Fibroblast of lung (primary cell): ENCODE results near the gene SLC22A5. TPM values are rescaled to one million over a fixed set of nuclear protein-coding genes. Genes with fewer than 3 reads are reported as not detected.

Source experiments
- DNase-seq, 2 donors: peaks; one replicate each; pipeline versions ENCODE4 v3.0.0 to v3.0.0-alpha.2; 2010; ENCODE audit warnings: low read depth in 2 of 2
- H2AFZ ChIP-seq: 2 replicates; pipeline ENCODE4 v1.5.1; 2012; ENCODE audit warnings: low read length, control low read depth, inconsistent platforms
- H3K27ac ChIP-seq: 2 replicates; pipeline ENCODE4 v1.5.1; 2011; ENCODE audit warnings: low read length, control low read depth; ENCODE audit not compliant: insufficient read depth
- H3K27me3 ChIP-seq: 2 replicates; pipeline ENCODE4 v1.5.1; 2011; ENCODE audit warnings: mild to moderate bottlenecking, low read length; ENCODE audit not compliant: control insufficient read depth, insufficient read depth
- H3K36me3 ChIP-seq: 2 replicates; pipeline ENCODE4 v1.5.1; 2011; ENCODE audit warnings: low read length; ENCODE audit not compliant: control insufficient read depth, insufficient read depth
- H3K4me1 ChIP-seq: 2 replicates; pipeline ENCODE4 v1.5.1; 2011; ENCODE audit warnings: low read length; ENCODE audit not compliant: control insufficient read depth, insufficient read depth; ENCODE audit errors: extremely low read depth
- H3K4me2 ChIP-seq: 2 replicates; pipeline ENCODE4 v1.5.1; 2011; ENCODE audit warnings: low read length, control low read depth; ENCODE audit not compliant: insufficient read depth; ENCODE audit errors: extremely low read depth
- H3K4me3 ChIP-seq, 4 experiments: fragments of 200-600 bp in 1 of 4; sonication (generic) in 1 of 4; replicated peaks in 1 of 4; 2 replicates each; pipeline ENCODE4 v1.5.1; 2011 to 2016; ENCODE audit warnings: low read length in 4 of 4, low read depth in 3 of 4, mild to moderate bottlenecking in 3 of 4, control low read depth in 2 of 4, inconsistent platforms in 1 of 4, mixed read lengths in 1 of 4; ENCODE audit not compliant: insufficient read depth in 1 of 4; ENCODE audit errors: control extremely low read depth in 1 of 4
- H3K79me2 ChIP-seq: 2 replicates; pipeline ENCODE4 v1.5.1; 2012; ENCODE audit warnings: mild to moderate bottlenecking, low read length, inconsistent platforms; ENCODE audit not compliant: control insufficient read depth, insufficient read depth
- H3K9ac ChIP-seq: 2 replicates; pipeline ENCODE4 v1.5.1; 2011; ENCODE audit warnings: mild to moderate bottlenecking, low read length, control low read depth; ENCODE audit not compliant: insufficient read depth
- H3K9me3 ChIP-seq: 2 replicates; pipeline ENCODE4 v1.5.1; 2012; ENCODE audit warnings: low read depth, low read length; ENCODE audit not compliant: control insufficient read depth, insufficient read depth
- H4K20me1 ChIP-seq: 2 replicates; pipeline ENCODE4 v1.5.1; 2011; ENCODE audit warnings: low read length; ENCODE audit not compliant: control insufficient read depth, insufficient read depth; ENCODE audit errors: extremely low read depth
- CTCF ChIP-seq, 2 donors: IDR thresholded peaks in 1 of 2; conservative IDR thresholded peaks in 1 of 2; 1 replicate in 1 of 2; 2 replicates in 1 of 2; pipeline ENCODE4 v1.5.1; 2011 to 2012; ENCODE audit warnings: low read length in 2 of 2, control low read depth in 1 of 2, inconsistent platforms in 1 of 2, low read depth in 1 of 2, mild to moderate bottlenecking in 1 of 2
- EZH2 ChIP-seq: IDR thresholded peaks from 2 replicates; pipeline ENCODE4 v1.5.1; 2012; ENCODE audit warnings: low read length, control low read depth, mild to moderate bottlenecking; ENCODE audit errors: missing control alignments
- polyA plus RNA-seq, 2 donors: library from polyadenylated mRNA; depleted of rRNA in 1 of 2; stranded (reverse) in 1 of 2; unstranded in 1 of 2; fragments of >200 nt; gene quantifications; 2 replicates each; pipeline ENCODE4 v1.2.1, GENCODE V29; 2011 to 2012; ENCODE audit warnings: missing spikeins in 1 of 2
- total RNA-seq: library from RNA; depleted of rRNA; stranded (reverse); fragments of >200 nt; gene quantifications from 2 replicates; pipeline ENCODE4 v1.2.1, GENCODE V29; 2014

The SLC22A5 gene
- total and polyA plus RNA-seq, 2 donors (not counting 1 experiment from before 2014, with no cell fraction given): 3.4 to 8.8 TPM

- TF ChIP-seq CTCF (conservative IDR thresholded peaks at IDR 0.05 in 1 of 2, IDR thresholded peaks at IDR 0.05 in 1 of 2; ENCODE audit: low read depth in 1 of 2, low read length in 2 of 2) (no peak), EZH2 (no peak)
- Histone ChIP-seq H3K27me3 (no peaks in the 10 kb centered on the region), H3K9me3 (no peaks in the 10 kb centered on the region), H3K9ac (no peak overlapping the region), H3K79me2 (peaks cover 19% of the 10 kb centered on the region), H2AFZ (no peak overlapping the region), H3K36me3 (no peaks in the 10 kb centered on the region), H3K4me1 (peaks cover 56% of the 10 kb centered on the region), H3K4me2 (no peak overlapping the region), H3K4me3 (no peak overlapping the region), H3K27ac (peak overlapping the region; percentile 99), H4K20me1 (no peaks in the 10 kb centered on the region)
- DNase-seq: no peak
Observed at GRCh38 chr5:132428147-132428482, 58.6 kb downstream of the SLC22A5 start.

- peak; percentile 59 to 92 for DNase-seq
- H3K4me2 ChIP-seq: no peak overlapping the region
- H3K9me3 ChIP-seq: no peaks in the 10 kb centered on the region
Observed at GRCh38 chr5:132428484-132429462, 59.3 kb downstream of the SLC22A5 start.

More at GRCh38 chr5:132428484-132429462, 59.3 kb downstream of the SLC22A5 start:
- no peaks in the 10 kb centered on the region for H3K36me3 ChIP-seq
- H3K9ac ChIP-seq: no peak overlapping the region
- H3K4me3 ChIP-seq: no peak overlapping the region
- H4K20me1 ChIP-seq: no peaks in the 10 kb centered on the region
- peaks cover 53% of the 10 kb centered on the region for H3K4me1 ChIP-seq
- no peak for TF ChIP-seq CTCF (conservative IDR thresholded peaks at IDR 0.05 in 1 of 2, IDR thresholded peaks at IDR 0.05 in 1 of 2; ENCODE audit: low read depth in 1 of 2, low read length in 2 of 2)
- no peak for TF ChIP-seq EZH2
- H3K27ac ChIP-seq: no peak overlapping the region
- peaks cover 19% of the 10 kb centered on the region for H3K79me2 ChIP-seq
- H3K27me3 ChIP-seq: no peaks in the 10 kb centered on the region
- no peak overlapping the region for H2AFZ ChIP-seq
